GM15510 (cell line): ENCODE results near the gene NDUFV1.

ENCODE experiments used
- POLR2A ChIP-seq: IDR thresholded peaks from 3 replicates; pipeline ENCODE4 v1.6.1; 2011; ENCODE audit warnings: borderline replicate concordance; ENCODE audit not compliant: insufficient read length; ENCODE audit errors: extremely low read depth

The NDUFV1 gene

DNA sequence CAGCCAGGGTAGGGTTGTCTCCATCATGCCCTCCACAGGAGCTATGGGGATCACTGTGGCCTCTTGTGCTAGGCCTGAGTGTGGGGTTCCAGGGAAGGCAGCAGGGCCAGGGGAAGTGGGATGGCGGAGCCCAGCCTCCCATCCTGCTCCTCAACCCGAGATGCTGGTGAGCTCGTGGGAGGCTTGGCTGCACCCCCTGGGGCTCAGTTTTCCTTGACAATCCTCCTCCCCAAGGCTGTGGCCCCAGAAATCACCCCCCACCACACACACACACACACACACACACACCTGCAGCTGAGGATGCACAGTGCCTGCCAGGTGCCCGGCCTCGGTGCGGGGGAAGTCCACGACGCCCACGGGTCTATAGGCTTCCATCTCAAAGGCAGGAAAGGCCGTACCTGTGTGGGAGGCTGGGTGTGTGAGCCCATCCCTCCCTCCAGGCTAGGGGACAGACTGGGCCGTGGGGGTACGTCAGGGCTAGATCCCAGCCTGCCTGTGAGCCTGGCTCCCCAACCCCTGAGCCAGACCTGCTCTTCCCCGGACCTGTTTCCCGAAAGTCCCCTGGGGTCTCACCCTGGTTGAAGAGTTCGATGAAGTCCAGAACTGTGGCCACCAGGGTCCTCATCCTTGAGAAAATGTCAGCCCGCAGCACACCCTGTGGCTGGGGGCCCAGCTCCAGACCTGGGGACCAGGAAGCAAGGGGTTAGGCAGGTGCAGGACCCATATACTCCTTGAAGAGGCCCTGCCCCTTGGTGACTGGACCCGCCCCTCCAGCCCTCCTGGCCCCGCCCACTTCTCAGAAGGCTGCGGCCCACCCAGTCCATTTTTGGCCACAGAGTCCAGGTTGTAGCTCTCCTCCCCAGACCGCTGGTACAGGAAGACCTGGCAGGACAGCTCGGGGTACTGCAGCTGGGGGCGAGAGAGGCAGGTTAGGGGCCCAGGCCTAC is 38.0 kb downstream of the NDUFV1 start:
- TF ChIP-seq POLR2A: peak; percentile 38

DNA sequence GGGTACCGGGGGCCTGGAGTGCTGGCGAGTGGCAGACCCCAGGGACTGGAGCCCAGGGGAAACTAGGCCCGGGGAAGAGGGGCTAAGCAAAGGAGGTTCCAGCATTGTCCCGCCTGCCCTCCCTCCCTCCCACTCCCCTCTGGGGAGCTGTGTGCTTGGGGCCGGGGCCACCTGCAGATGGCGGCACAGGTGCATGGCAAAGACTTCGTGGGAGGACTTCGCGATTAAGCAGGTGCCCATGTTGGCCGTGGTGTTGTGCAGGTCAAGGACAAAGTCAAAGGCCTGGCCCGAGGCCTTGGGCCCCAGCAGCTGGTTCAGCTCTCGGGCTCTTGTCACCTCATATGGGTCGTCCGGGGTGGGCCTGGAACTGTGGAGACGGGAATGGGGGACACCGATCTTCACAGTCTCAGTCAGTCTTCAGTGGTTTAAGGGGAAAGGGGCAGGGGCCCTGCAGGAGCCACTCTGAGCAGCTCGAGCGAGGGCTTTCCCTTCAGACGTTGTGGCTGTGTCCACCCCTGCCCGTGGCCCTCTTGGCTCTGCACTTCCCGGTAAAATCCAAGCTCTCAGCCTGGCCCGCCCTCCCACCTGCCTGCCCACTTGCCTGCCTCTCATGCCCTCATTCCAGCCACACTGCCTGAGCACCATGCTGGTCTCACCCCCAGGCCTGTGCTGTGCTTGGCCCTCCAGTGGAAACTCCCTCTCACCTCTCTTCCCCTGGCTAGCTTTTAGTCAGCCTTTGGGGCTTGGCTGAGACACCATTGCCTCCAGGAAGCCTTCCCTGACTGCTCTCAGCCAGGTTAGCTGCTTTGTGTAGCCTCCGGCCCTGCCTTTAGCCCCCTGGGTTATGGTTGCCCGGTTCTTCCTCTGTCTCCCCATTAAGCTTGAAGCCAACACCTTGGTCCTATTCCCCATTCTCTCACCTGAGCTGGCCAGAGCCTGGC is 39.1 kb downstream of the NDUFV1 start:
- no peak for TF ChIP-seq POLR2A

DNA sequence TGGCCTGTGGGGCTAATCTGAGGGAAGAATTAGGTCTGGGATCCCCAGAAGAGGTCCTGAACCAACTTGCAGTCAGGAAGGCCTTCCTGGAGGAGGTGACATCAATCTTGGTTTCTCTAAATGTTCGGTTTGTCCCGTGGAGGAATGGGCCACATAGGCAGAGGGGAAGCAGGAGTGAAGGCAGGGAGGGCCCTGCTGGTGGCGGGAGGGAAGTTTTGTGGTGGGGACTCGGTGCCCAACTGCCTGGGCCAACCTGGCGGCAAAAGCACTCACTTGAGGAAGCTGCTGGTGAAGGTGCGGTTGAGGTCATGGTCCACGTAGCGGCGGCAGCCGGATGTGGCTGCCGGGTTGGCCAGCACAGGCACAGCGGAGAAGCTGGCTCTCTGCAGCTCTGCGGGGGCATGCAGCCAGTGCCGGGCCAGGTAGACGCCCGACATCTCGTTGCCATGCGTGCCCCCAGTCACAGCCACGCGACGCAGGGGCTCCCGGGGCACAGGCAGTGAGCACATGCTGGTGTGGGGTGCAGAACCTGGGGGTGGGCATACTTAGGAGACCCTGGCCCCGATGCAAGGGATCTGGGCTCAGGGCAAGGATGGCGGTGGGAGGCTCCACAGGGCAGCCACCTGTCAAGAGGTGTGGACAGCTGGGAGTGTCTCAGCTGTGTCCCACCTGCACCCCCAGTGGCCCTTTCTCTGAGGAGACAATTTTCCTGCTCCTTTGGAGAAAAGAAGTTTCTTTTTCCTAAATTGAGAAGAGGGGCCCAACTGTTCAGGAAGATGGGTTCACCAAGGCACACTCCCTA is 40.0 kb downstream of the NDUFV1 start:
- TF ChIP-seq POLR2A: peak; percentile 38

DNA sequence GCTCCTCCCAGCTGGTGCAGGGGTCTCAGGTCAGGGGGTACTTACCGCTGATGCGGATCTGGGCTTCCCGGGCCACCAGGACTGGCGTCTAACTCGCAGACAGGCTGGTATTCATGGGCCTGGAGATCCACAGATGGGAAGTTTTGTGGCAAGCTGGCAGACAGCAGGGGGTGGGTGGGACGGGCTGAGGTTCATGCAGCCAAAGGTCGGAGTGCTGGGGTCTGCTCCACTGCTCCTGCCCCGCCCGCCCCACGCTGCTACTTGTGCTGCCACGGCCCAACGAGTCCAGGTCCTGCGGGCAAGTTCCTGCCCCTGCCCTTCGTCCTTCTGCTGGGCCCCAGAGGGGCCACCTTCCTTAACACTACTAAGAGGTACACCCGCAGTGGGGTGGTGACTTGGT is 40.7 kb downstream of the NDUFV1 start:
- TF ChIP-seq POLR2A: no peak

DNA sequence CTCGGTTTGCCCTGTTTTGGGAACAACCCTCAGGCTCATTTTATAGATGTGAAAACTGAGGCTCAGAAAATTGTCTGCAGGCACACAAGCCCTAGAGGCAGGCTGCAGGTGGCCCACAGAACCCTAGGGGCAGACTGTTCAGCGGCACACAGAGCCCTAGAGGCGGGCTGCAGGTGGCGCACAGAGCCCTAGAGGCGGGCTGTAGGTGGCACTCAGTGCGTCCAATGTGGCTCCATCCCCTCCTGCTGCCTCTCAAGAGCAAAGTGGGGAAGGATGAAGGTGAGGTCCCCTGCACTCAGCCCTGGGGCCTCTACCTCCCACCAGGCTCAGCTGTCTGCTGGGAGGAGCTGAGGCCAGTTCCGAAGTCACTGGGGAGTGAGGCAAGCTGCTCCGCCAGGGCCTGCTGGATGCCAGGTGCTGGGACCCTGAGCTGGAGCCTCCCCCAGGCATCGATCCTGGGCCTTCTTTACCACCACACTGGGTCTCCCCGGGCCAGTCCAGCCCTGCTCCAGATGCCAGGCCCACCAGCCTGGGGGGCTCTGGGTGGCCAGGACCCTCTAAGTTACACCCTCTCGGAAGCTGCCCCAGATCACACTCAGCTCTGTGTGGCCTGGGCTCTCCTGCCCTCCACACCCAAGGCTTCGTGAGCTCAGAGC is 41.5 kb downstream of the NDUFV1 start:
- peak; percentile 25 for TF ChIP-seq POLR2A

DNA sequence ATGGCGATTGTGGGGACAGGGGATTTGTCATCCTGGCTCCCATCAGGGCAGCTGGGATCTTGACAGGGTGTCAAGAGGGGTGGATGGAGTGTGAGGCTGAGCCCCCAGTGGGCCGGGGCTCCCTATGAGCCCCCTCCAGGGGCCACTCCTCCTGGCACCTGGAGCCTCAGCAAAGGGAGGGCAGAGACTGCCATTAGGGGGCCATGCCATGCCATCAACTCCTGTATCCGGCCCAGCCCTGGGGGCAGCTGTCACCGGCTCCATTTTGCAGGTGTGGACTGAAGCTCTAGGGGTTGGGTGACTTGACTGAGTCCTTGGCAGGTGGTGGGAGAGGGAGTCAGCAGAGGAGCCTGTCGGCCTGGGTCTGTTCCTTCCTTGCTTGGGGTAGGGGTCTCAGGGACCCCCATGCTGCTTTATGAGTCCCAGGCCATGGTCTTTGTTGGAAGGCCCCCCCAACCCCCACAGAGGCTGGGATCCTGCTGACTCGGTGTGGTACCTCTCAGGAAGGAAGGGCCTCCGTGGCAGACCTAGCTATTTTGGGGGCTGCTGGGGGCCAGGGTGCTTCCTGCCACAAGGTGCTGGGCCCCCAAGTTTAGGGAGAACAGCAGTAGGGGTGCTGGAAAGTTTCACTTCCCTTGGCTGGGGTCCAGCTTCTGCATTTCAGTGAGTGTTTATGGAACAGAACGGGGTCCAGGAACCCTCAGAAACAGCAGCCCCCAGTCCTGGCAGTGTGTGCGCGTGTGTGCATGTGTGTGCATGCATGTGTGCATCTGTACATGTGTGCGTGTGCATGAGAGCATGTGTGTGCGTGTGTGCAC is 42.3 kb downstream of the NDUFV1 start:
- peak; percentile 14 for TF ChIP-seq POLR2A

DNA sequence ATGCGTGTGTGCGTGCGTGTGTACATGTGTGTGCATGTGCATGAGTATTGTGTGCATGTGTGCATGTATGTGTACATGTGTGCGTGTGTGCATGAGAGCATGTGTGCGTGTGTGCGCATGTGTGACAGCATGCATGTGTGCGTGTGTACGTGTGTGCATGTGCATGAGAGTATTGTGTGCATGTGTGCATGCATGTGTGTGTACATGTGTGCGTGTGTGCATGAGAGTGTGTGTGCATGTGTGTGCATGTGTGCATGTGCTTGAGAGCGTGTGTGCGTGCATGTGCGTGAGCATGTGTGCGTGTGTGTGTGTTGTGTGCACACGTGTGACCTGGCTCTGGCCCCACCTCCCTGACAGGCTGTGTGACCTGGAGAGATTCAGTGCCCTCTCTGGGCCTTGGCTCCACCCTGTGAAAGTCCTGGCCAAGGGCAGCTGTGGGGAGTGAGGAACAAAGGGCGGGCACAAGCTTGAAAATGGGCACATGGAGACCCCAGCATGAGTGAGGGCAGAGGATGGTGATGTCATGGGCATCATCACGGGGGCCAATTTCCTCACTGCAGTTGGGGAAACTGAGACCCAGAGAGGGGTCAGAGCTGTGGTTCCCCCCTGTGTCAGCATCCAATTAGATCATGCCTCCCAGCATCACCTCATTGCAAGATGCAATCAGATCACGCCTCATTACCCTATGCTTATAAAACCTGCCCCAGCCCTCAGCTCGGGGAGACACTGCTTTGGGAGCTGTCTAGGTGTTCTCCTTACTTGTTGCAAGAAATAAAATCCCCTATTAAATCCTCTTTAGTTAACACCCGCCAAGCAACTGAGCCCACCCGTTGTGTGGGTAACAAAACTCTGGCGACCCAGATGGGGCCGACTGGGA is 43.1 kb downstream of the NDUFV1 start:
- peak; percentile 64 for TF ChIP-seq POLR2A

DNA sequence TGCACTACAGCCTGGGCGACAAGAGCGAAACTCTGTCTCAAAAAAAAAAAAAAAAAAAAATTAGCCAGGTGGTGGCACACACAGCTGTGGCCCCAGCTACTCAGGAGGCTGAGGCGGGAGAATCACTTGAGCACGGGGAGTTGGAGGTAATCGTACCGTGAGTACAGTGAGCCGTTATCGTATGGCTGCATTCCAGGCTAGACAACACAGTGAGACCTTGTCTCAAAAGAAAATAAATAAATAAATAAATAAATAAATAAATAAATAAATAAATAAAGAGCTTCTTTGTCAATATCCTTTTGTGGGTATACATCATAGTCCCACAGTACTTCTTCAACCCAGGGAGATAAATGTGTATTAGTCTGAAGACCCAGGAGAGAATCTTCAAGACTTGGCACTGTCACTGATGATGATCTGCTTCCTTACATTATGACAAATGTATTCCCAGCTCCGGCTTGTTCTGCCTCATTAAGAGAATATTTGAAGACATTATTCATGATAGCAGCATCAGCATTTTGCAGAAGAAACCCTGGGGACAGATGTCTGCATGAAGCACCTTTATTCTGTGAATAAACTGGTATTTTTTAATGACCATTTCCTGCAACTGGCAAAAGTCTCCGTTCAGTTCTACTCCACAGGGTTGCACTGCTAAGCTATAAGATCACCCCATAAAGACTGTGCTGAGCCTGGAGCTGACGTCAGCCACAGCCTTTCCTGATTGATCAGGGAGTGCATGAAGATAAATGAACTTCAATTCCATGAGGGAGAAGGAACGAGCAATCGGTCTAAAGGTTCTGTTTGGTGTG is 45.4 kb downstream of the NDUFV1 start:
- no peak for TF ChIP-seq POLR2A

DNA sequence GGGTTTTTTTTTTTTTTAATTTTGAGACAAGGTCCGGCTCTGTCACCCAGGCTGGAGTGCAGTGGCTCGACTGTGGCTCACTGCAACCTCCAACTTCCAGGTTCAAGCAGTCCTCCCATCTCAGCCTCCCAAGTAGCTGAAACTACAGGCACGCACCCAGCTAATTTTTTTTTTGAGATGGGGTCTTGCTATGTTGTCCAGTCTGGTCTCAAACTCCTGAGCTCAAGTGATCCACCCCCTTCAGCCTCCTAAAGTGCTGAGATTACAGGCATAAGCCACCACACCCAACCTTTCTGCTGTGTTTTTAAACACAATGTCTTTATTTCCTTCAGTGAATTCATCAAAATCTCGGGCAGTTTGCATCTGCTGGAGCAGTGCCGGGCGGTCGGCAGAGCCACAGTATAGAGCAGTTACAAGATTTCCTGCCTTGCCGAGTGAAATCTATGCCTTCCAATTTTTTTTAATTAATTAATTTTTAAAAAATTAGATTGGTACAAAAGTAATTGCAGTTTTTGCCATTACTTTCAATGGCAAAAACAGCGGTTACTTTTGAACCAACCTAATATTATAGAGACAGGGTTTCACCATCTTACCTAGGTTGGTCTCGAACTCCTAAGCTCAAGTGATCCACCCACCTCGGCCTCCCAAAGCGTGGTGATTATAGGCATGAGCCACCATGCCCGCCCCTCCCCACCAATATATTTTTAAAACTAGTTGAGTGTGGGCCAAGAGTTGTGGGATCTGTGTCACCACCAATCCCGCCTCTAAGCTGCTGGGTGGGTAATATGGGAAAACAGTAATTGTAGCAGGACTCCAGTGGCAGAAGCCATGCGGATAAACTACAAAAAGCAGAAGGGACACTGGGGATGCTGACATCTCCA is 46.5 kb downstream of the NDUFV1 start:
- TF ChIP-seq POLR2A: no peak

DNA sequence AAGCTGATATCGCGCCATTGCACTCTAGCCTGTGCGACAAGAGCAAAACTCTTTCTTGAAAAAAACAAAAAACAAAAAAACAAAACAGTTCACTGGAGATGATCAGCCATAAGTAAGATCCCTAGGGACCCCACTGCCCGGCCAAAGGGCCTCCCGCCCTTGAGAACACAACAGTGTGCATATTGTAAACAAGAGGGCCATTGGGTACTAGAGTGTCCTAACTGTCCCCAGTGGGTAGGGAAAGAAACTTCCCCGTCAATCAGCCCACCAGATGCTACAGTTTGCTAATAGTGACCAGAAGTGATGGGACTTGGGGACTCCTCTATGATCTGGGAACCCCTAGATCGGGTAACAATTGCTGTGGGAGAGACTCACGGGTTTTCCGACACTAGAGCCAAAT is 47.5 kb downstream of the NDUFV1 start:
- no peak for TF ChIP-seq POLR2A
